Caco-2 (cell line): ENCODE data around the gene MMEL1. TPM values are rescaled to one million over a fixed set of nuclear protein-coding genes. Genes with fewer than 3 reads are reported as not detected.

Experiments used
- BruUV-seq: library from RNA; stranded (reverse); fragments of 400-500 nt; replicated peaks from 2 replicates; lab custom pipeline; 2021; lab: Mats Ljungman, UMichigan
- CTCF ChIA-PET: fragments of 300-600 bp; sonication (Branson Sonifier 250); formaldehyde crosslinking; loops from one replicate; lab custom pipeline; 2022; ENCODE audit warnings: antibody characterized with exemption; lab: Charles Lee
- POLR2A ChIA-PET: fragments of 300-600 bp; sonication (Branson Sonifier 250); formaldehyde crosslinking; loops from one replicate; lab custom pipeline; 2022; ENCODE audit warnings: antibody characterized with exemption; lab: Charles Lee
- DNase-seq, 2 experiments: peaks; one replicate each; pipeline versions ENCODE4 v3.0.0 to v3.0.0-alpha.2; 2020 to 2022
- H3K27me3 ChIP-seq: replicated peaks from 2 replicates; pipeline ENCODE4 v1.6.0; 2011; ENCODE audit warnings: low read length; ENCODE audit not compliant: control insufficient read depth, insufficient read depth
- H3K36me3 ChIP-seq: 2 replicates; pipeline ENCODE4 v1.5.1; 2011; ENCODE audit warnings: low read length; ENCODE audit not compliant: control insufficient read depth, insufficient read depth
- H3K4me1 ChIP-seq: fragments of 250-450 bp; sonication (Bioruptor Pico); 2 replicates; pipeline ENCODE4 v1.5.1; 2020; ENCODE audit warnings: mild to moderate bottlenecking
- H3K4me3 ChIP-seq: 2 replicates; pipeline ENCODE4 v1.5.1; 2011; ENCODE audit warnings: low read depth, mild to moderate bottlenecking, control low read depth, low read length
- H3K9me3 ChIP-seq: fragments of 250-450 bp; sonication (Bioruptor Pico); 2 replicates; pipeline ENCODE4 v1.5.1; 2020; ENCODE audit warnings: mild to moderate bottlenecking, moderate library complexity
- H3K27ac Mint-ChIP-seq: one replicate; pipeline ENCODE4 v1.8.0; 2022; ENCODE audit warnings: mixed read lengths; ENCODE audit not compliant: unreplicated experiment
- H3K27me3 Mint-ChIP-seq: one replicate; pipeline ENCODE4 v1.8.0; 2022; ENCODE audit warnings: mixed read lengths; ENCODE audit not compliant: insufficient read depth, unreplicated experiment
- H3K36me3 Mint-ChIP-seq: one replicate; pipeline ENCODE4 v1.8.0; 2022; ENCODE audit warnings: mild to moderate bottlenecking, mixed read lengths; ENCODE audit not compliant: insufficient read depth, unreplicated experiment
- H3K4me1 Mint-ChIP-seq: one replicate; pipeline ENCODE4 v1.8.0; 2022; ENCODE audit warnings: low read depth, mixed read lengths; ENCODE audit not compliant: unreplicated experiment
- H3K4me3 Mint-ChIP-seq: one replicate; pipeline ENCODE4 v1.8.0; 2022; ENCODE audit warnings: mild to moderate bottlenecking, moderate library complexity, mixed read lengths; ENCODE audit not compliant: unreplicated experiment
- H3K9me3 Mint-ChIP-seq: one replicate; pipeline ENCODE4 v1.8.0; 2022; ENCODE audit warnings: mixed read lengths; ENCODE audit not compliant: unreplicated experiment
- intact Hi-C: fragments of 100-400 bp; cut with micrococcal nuclease; formaldehyde crosslinking; loops from one replicate; pipeline ENCODE4 v1.10.0; 2022; ENCODE audit not compliant: unreplicated experiment
- total RNA-seq: library from RNA; stranded (reverse); gene quantifications from 2 replicates; pipeline ENCODE4 v1.2.3, GENCODE V29; 2022
- TF ChIP-seq, protein P1 (sequence below), 2 experiments: fragments of 200-600 bp in 1 of 2; IDR thresholded peaks; 1 replicate in 1 of 2; 2 replicates in 1 of 2; pipeline versions ENCODE4 v1.5.1 to v1.8.0; 2011 to 2022; ENCODE audit warnings: antibody characterized with exemption in 1 of 2, control low read depth in 1 of 2, inconsistent platforms in 1 of 2, low read depth in 1 of 2, low read length in 1 of 2, mild to moderate bottlenecking in 1 of 2, moderate library complexity in 1 of 2; ENCODE audit not compliant: insufficient read depth in 1 of 2, severe bottlenecking in 1 of 2, unreplicated experiment in 1 of 2

MMEL1 gene
- total RNA-seq, 1 experiment from 2014 or later, result not detected

- Histone ChIP-seq H3K36me3 (no peaks in the 10 kb centered on the region), H3K4me1 (no peaks in the 10 kb centered on the region), H3K27me3 (no peaks in the 10 kb centered on the region), H3K4me3 (no peak overlapping the region), H3K9me3 (no peaks in the 10 kb centered on the region)
- Mint-ChIP-seq H3K27me3 (no peaks in the 10 kb centered on the region), H3K4me3 (no peak overlapping the region), H3K4me1 (no peaks in the 10 kb centered on the region), H3K27ac (no peak overlapping the region), H3K9me3 (no peaks in the 10 kb centered on the region), H3K36me3 (no peaks in the 10 kb centered on the region)
- intact Hi-C loops, result no loop called here
- no TSS peak for BruUV-seq
- ChIA-PET CTCF (no interaction called here), POLR2A (no interaction called here)
- TF ChIP-seq, protein P1, sequence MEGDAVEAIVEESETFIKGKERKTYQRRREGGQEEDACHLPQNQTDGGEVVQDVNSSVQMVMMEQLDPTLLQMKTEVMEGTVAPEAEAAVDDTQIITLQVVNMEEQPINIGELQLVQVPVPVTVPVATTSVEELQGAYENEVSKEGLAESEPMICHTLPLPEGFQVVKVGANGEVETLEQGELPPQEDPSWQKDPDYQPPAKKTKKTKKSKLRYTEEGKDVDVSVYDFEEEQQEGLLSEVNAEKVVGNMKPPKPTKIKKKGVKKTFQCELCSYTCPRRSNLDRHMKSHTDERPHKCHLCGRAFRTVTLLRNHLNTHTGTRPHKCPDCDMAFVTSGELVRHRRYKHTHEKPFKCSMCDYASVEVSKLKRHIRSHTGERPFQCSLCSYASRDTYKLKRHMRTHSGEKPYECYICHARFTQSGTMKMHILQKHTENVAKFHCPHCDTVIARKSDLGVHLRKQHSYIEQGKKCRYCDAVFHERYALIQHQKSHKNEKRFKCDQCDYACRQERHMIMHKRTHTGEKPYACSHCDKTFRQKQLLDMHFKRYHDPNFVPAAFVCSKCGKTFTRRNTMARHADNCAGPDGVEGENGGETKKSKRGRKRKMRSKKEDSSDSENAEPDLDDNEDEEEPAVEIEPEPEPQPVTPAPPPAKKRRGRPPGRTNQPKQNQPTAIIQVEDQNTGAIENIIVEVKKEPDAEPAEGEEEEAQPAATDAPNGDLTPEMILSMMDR (IDR thresholded peaks at IDR 0.05; ENCODE audit: insufficient read depth in 1 of 2, low read depth in 1 of 2, low read length in 1 of 2, severe bottlenecking in 1 of 2, unreplicated experiment in 1 of 2), result no peak
- no peak for DNase-seq
Observed at GRCh38 chr1:2567083-2567679, 65.6 kb downstream of the MMEL1 start.

DNA sequence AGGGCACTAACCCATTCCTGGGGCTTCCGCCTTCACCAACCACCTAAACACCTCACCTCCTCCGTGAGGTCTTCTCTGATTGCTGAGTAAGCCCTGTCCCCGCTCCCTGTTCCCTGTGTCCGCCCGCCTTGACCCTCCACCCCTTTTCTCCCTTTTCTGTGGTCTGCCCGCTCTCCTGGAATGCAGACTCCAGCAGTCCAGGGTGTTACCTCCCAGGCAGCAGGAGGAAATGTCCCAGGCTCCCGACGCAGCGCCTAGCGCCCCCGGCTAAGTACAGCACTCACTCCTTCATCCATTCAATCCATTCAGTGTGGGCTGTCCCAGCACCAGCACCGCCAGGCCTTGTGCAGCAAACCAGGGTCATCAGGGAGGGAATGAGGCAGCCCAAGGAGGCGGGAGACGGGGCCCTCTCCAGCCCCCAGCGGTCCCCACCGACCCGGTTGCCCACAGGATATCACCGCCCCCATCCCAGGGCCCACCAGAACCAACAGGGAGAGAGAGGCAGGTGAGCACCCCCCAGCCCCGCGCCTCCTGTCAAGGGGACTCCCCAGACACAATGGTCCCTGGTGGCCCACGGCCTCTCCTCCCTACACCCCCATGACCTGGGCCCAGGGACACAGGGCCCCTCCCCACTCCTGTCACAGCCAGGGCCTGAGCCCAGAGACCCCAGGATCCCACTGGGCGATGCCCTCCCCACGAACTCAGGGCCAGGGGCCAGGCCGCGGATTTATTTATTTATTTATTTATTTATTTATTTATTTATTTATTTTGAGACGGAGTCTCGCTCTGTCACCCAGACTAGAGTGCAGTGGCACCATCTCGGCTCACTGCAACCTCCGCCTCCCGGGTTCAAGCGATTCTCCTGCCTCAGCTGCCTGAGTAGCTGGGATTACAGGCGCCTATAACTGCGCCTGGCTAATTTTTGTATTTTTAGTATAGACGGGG lies 66.4 kb downstream of the MMEL1 start:
- H3K36me3 ChIP-seq, result no peaks in the 10 kb centered on the region
- H3K36me3 Mint-ChIP-seq, result no peaks in the 10 kb centered on the region
- TF ChIP-seq, protein P1 (IDR thresholded peaks at IDR 0.05; ENCODE audit: insufficient read depth in 1 of 2, low read depth in 1 of 2, low read length in 1 of 2, severe bottlenecking in 1 of 2, unreplicated experiment in 1 of 2), result no peak
- no peaks in the 10 kb centered on the region for H3K4me1 ChIP-seq
- ChIA-PET POLR2A (no interaction called here), CTCF (no interaction called here)
- H3K27me3 Mint-ChIP-seq, result no peaks in the 10 kb centered on the region
- no peaks in the 10 kb centered on the region for H3K9me3 ChIP-seq
- H3K4me1 Mint-ChIP-seq, result no peaks in the 10 kb centered on the region
- no peaks in the 10 kb centered on the region for H3K27me3 ChIP-seq
- H3K9me3 Mint-ChIP-seq, result no peaks in the 10 kb centered on the region
- H3K4me3 Mint-ChIP-seq, result no peak overlapping the region
- no peak for DNase-seq
- no peak overlapping the region for H3K27ac Mint-ChIP-seq
- BruUV-seq, result no TSS peak
- H3K4me3 ChIP-seq, result no peak overlapping the region
- intact Hi-C loops, result no loop called here

- Histone ChIP-seq H3K27me3 (no peaks in the 10 kb centered on the region), H3K4me1 (no peaks in the 10 kb centered on the region), H3K9me3 (no peaks in the 10 kb centered on the region), H3K36me3 (no peaks in the 10 kb centered on the region), H3K4me3 (no peak overlapping the region)
- no peak overlapping the region for H3K4me3 Mint-ChIP-seq
- H3K27me3 Mint-ChIP-seq, result no peaks in the 10 kb centered on the region
- no peak for DNase-seq
- no peaks in the 10 kb centered on the region for H3K4me1 Mint-ChIP-seq
- no TSS peak for BruUV-seq
- TF ChIP-seq, protein P1 (IDR thresholded peaks at IDR 0.05; ENCODE audit: insufficient read depth in 1 of 2, low read depth in 1 of 2, low read length in 1 of 2, severe bottlenecking in 1 of 2, unreplicated experiment in 1 of 2), result no peak
- H3K9me3 Mint-ChIP-seq, result no peaks in the 10 kb centered on the region
- CTCF ChIA-PET, result no interaction called here
- intact Hi-C loops, result no loop called here
- POLR2A ChIA-PET, result no interaction called here
- no peak overlapping the region for H3K27ac Mint-ChIP-seq
- H3K36me3 Mint-ChIP-seq, result no peaks in the 10 kb centered on the region
Observed at GRCh38 chr1:2564815-2565374, 67.9 kb downstream of the MMEL1 start.
